H1 (cell line): ENCODE results near the gene CDC42EP1. TPM values are rescaled to one million over a fixed set of nuclear protein-coding genes. Genes with fewer than 3 reads are reported as not detected.
A peak's percentile ranks its signal among the peaks of the same experiment; 100 is the strongest.

ENCODE experiments used
- CTCF ChIA-PET: fragments of 300-600 bp; sonication (Branson Sonifier 250); formaldehyde crosslinking; loops from one replicate; lab custom pipeline; 2021; ENCODE audit not compliant: partially characterized antibody; lab: Charles Lee
- POLR2A ChIA-PET: fragments of 300-600 bp; sonication (Branson Sonifier 250); formaldehyde crosslinking; loops from one replicate; lab custom pipeline; 2021; ENCODE audit warnings: inconsistent platforms; ENCODE audit not compliant: partially characterized antibody; lab: Charles Lee
- DNase-seq, 2 experiments: peaks; one replicate each; pipeline versions ENCODE4 v3.0.0 to v3.0.0-alpha.2; 2010 to 2022; ENCODE audit warnings: low spot score in 2 of 2, low read depth in 1 of 2, mixed read lengths in 1 of 2
- FAIRE-seq: peaks from 2 replicates; lab custom pipeline; 2011; peaks lifted over from hg19 to GRCh38; lab: Jason Lieb, UNC
- H2AFZ ChIP-seq: 2 replicates; pipeline ENCODE4 v1.8.1; 2012; ENCODE audit warnings: low read length, inconsistent platforms
- H2AK5ac ChIP-seq: 2 replicates; pipeline ENCODE4 v1.6.1; 2013; ENCODE audit warnings: low read depth, low read length
- H2BK120ac ChIP-seq: replicated peaks from 2 replicates; pipeline ENCODE3; 2013; ENCODE audit warnings: low read depth, low read length, inconsistent platforms
- H2BK12ac ChIP-seq: 2 replicates; pipeline ENCODE4 v1.6.1; 2013; ENCODE audit warnings: low read depth, low read length
- H2BK15ac ChIP-seq: 2 replicates; pipeline ENCODE4 v1.6.1; 2013; ENCODE audit warnings: low read length
- H2BK20ac ChIP-seq: 2 replicates; pipeline ENCODE4 v1.6.1; 2013; ENCODE audit warnings: low read length
- H2BK5ac ChIP-seq: 2 replicates; pipeline ENCODE4 v1.6.1; 2013; ENCODE audit warnings: low read depth, low read length
- H3K14ac ChIP-seq: 2 replicates; pipeline ENCODE4 v1.6.1; 2013; ENCODE audit warnings: inconsistent platforms; ENCODE audit not compliant: insufficient read length
- H3K18ac ChIP-seq: 2 replicates; pipeline ENCODE4 v1.6.1; 2013; ENCODE audit warnings: low read length; ENCODE audit errors: extremely low read depth
- H3K23ac ChIP-seq: 2 replicates; pipeline ENCODE4 v1.6.1; 2013; ENCODE audit warnings: inconsistent platforms; ENCODE audit not compliant: insufficient read length
- H3K23me2 ChIP-seq: 2 replicates; pipeline ENCODE4 v1.6.1; 2013; ENCODE audit warnings: low read depth, low read length
- H3K27ac ChIP-seq: 2 replicates; pipeline ENCODE4 v1.6.1; 2011; ENCODE audit warnings: low read depth, low read length, inconsistent platforms
- H3K27me3 ChIP-seq, 4 experiments: replicated peaks in 1 of 4; 1 replicate in 1 of 4; 2 replicates in 3 of 4; pipeline versions ENCODE4 v1.6.1 to v1.8.1; 2011 to 2013; ENCODE audit warnings: low read length in 3 of 4, mild to moderate bottlenecking in 3 of 4, inconsistent platforms in 2 of 4, mixed read lengths in 2 of 4, moderate library complexity in 1 of 4; ENCODE audit not compliant: control insufficient read depth in 3 of 4, insufficient read depth in 3 of 4; ENCODE audit errors: extremely low read depth in 1 of 4
- H3K36me3 ChIP-seq, 4 experiments: 2 replicates each; pipeline versions ENCODE4 v1.6.1 to v1.8.1; 2011 to 2013; ENCODE audit warnings: mild to moderate bottlenecking in 4 of 4, low read length in 3 of 4, moderate library complexity in 2 of 4, control low read depth in 1 of 4, inconsistent platforms in 1 of 4; ENCODE audit not compliant: insufficient read depth in 4 of 4, control insufficient read depth in 2 of 4
- H3K4ac ChIP-seq: replicated peaks from 2 replicates; pipeline ENCODE3; 2013; ENCODE audit warnings: low read length, low read depth, mixed read lengths, inconsistent platforms; ENCODE audit not compliant: insufficient read length
- H3K4me1 ChIP-seq, 4 experiments: replicated peaks in 1 of 4; 1 replicate in 1 of 4; 2 replicates in 3 of 4; pipeline versions ENCODE4 v1.6.1 to v1.8.1; 2011 to 2013; ENCODE audit warnings: low read length in 3 of 4, inconsistent platforms in 2 of 4, mixed read lengths in 1 of 4; ENCODE audit not compliant: insufficient read depth in 4 of 4, control insufficient read depth in 3 of 4
- H3K4me2 ChIP-seq, 2 experiments: 2 replicates each; pipeline versions ENCODE4 v1.6.1 to v1.8.1; 2011 to 2013; ENCODE audit warnings: low read depth in 2 of 2, low read length in 2 of 2, control low read depth in 1 of 2, inconsistent platforms in 1 of 2, mild to moderate bottlenecking in 1 of 2; ENCODE audit not compliant: insufficient read depth in 1 of 2
- H3K4me3 ChIP-seq, 4 experiments: fragments of 200-600, 300-600 bp in 1 of 4; sonication (generic), shearing (Covaris generic), sonication (Bioruptor Twin) in 1 of 4; 2 replicates each; pipeline versions ENCODE4 v1.5.1 to v1.8.1; 2011 to 2016; ENCODE audit warnings: low read length in 4 of 4, low read depth in 3 of 4, control low read depth in 2 of 4, inconsistent platforms in 2 of 4, mild to moderate bottlenecking in 2 of 4, mixed read lengths in 1 of 4, moderate library complexity in 1 of 4; ENCODE audit not compliant: insufficient read depth in 2 of 4; ENCODE audit errors: extremely low read depth in 1 of 4
- H3K56ac ChIP-seq: replicated peaks from 2 replicates; pipeline ENCODE3; 2013; ENCODE audit warnings: low read depth, mild to moderate bottlenecking, mixed read lengths, low read length, inconsistent platforms; ENCODE audit not compliant: insufficient read length
- H3K79me1 ChIP-seq: 2 replicates; pipeline ENCODE4 v1.6.1; 2013; ENCODE audit warnings: low read depth, low read length, control low read depth
- H3K79me2 ChIP-seq, 2 experiments: 2 replicates each; pipeline versions ENCODE4 v1.6.1 to v1.8.1; 2012 to 2013; ENCODE audit warnings: low read length in 2 of 2, mild to moderate bottlenecking in 2 of 2, inconsistent platforms in 1 of 2; ENCODE audit not compliant: insufficient read depth in 2 of 2, control insufficient read depth in 1 of 2
- H3K9ac ChIP-seq, 4 experiments: replicated peaks in 1 of 4; 1 replicate in 1 of 4; 2 replicates in 3 of 4; pipeline versions ENCODE4 v1.6.1 to v1.8.1; 2011 to 2013; ENCODE audit warnings: low read depth in 3 of 4, low read length in 3 of 4, control low read depth in 2 of 4, mild to moderate bottlenecking in 2 of 4, moderate library complexity in 2 of 4, inconsistent platforms in 1 of 4; ENCODE audit errors: extremely low read depth in 1 of 4
- H3K9me3 ChIP-seq, 2 experiments: 2 replicates each; pipeline versions ENCODE4 v1.6.1 to v1.8.1; 2012 to 2013; ENCODE audit warnings: mild to moderate bottlenecking in 2 of 2, moderate library complexity in 2 of 2, control low read depth in 1 of 2, inconsistent platforms in 1 of 2, low read depth in 1 of 2, low read length in 1 of 2, mixed read lengths in 1 of 2; ENCODE audit not compliant: insufficient read depth in 2 of 2
- H4K20me1 ChIP-seq, 2 experiments: replicated peaks in 1 of 2; 2 replicates each; pipeline versions ENCODE3 to v1.8.1; 2011 to 2013; ENCODE audit warnings: inconsistent platforms in 2 of 2, low read length in 2 of 2, mild to moderate bottlenecking in 1 of 2; ENCODE audit not compliant: insufficient read depth in 2 of 2, control insufficient read depth in 1 of 2
- H4K5ac ChIP-seq: 2 replicates; pipeline ENCODE4 v1.6.1; 2013; ENCODE audit warnings: low read length, low read depth, mixed read lengths, inconsistent platforms; ENCODE audit not compliant: insufficient read length
- H4K8ac ChIP-seq: 2 replicates; pipeline ENCODE4 v1.8.0; 2013; ENCODE audit warnings: mild to moderate bottlenecking, moderate library complexity, low read length, inconsistent platforms; ENCODE audit not compliant: insufficient read depth; ENCODE audit errors: extremely low read depth
- H4K91ac ChIP-seq: replicated peaks from 2 replicates; pipeline ENCODE3; 2013; ENCODE audit warnings: low read length, mixed read lengths, inconsistent platforms; ENCODE audit not compliant: insufficient read length
- ASH2L ChIP-seq: fragments of 200-600, 300-600 bp; sonication (generic); IDR thresholded peaks from one replicate; pipeline ENCODE4 v1.7.1; 2017; ENCODE audit warnings: low read length
- ATF3 ChIP-seq: IDR thresholded peaks from 2 replicates; pipeline ENCODE4 v1.6.1; 2011; ENCODE audit warnings: low read depth, mild to moderate bottlenecking, low read length; ENCODE audit not compliant: insufficient read depth
- BACH1 ChIP-seq: IDR thresholded peaks from 2 replicates; pipeline ENCODE4 v1.6.1; 2012; ENCODE audit warnings: low read length, improper control_type of control experiment
- E2F6 ChIP-seq: IDR thresholded peaks from 2 replicates; pipeline ENCODE4 v1.6.1; 2012; ENCODE audit warnings: inconsistent platforms
- EGR1 ChIP-seq: IDR thresholded peaks from 2 replicates; pipeline ENCODE4 v1.6.1; 2011; ENCODE audit warnings: low read depth, low read length, borderline replicate concordance
- EP300 ChIP-seq, 2 experiments: IDR thresholded peaks; 1 replicate in 1 of 2; 2 replicates in 1 of 2; pipeline ENCODE4 v1.6.1; 2011 to 2012; ENCODE audit warnings: low read depth in 2 of 2, low read length in 2 of 2, mild to moderate bottlenecking in 2 of 2, borderline replicate concordance in 1 of 2, inconsistent platforms in 1 of 2, moderate library complexity in 1 of 2
- HDAC6 ChIP-seq: IDR thresholded peaks from one replicate; pipeline ENCODE4 v1.7.1; 2012; ENCODE audit warnings: low read depth, mild to moderate bottlenecking, inconsistent platforms, low read length, moderate library complexity
- MAFK ChIP-seq: IDR thresholded peaks from 2 replicates; pipeline ENCODE4 v1.6.1; 2012; ENCODE audit warnings: low read depth, mild to moderate bottlenecking, improper control_type of control experiment, low read length
- SP1 ChIP-seq: IDR thresholded peaks from 2 replicates; pipeline ENCODE4 v1.6.1; 2011; ENCODE audit warnings: low read depth, low read length
- WGBS, 2 experiments: shearing (Covaris generic) in 1 of 2; methylation state at CpG; one replicate each; pipeline versions ENCODE4 v1.1.6 to v1.1.7; 2013 to 2015; ENCODE audit warnings: low lambda C conversion rate in 2 of 2, mixed read lengths in 2 of 2, inconsistent platforms in 1 of 2, low coverage in 1 of 2, missing lambda C conversion rate in 1 of 2; ENCODE audit not compliant: insufficient replicate concordance in 2 of 2, insufficient coverage in 1 of 2, insufficient read length in 1 of 2; ENCODE audit errors: extremely low coverage in 1 of 2, missing lambda C conversion rate in 1 of 2; 5-methylcytosine and 5-hydroxymethylcytosine counted together
- polyA plus RNA-seq, 7 experiments: library from polyadenylated mRNA; depleted of rRNA in 3 of 7; stranded (reverse) in 5 of 7; unstranded in 2 of 7; fragments of >200 nt in 5 of 7; fragments of 200-250 nt in 2 of 7; gene quantifications; 1 replicate in 5 of 7; 2 replicates in 1 of 7; 4 replicates in 1 of 7; pipeline versions ENCODE4 v1.2.1 to v1.2.3, GENCODE V29; 2011 to 2013; ENCODE audit warnings: missing spikeins in 2 of 7, mixed read lengths in 2 of 7
- total RNA-seq: library from RNA; stranded (reverse); fragmentation: NEBNext Ultra II Directional; extraction: Animal tissue kit (Norgen Biotek cat#: 25700); gene quantifications from 2 replicates; pipeline ENCODE4 v1.2.1, GENCODE V29; 2021

CDC42EP1 gene
- total and polyA plus RNA-seq, 2 of the 8 experiments (the other 6 are each of a cell fraction or from before 2014, with no cell fraction given), result 8.3 to 11.2 TPM

GRCh38 chr22:37544955-37545702, 15.2 kb upstream of the CDC42EP1 start:
- no peak overlapping the region for H2AFZ ChIP-seq
- FAIRE-seq (peak; percentile 80), DNase-seq (peak; percentile 61 to 95)
- ChIA-PET CTCF (interaction anchor here (1.0 to 16.8 kb wide), 14 partner anchors 11 to 353 kb away, joined by 3 to 1347 read pairs (median 3); partner anchors contain the start of genes CDC42EP1 and LGALS2), POLR2A (interaction anchor here (1.1 to 13.2 kb wide), 5 partner anchors 13 to 63 kb away, joined by 3 to 198 read pairs (median 4); partner anchors contain the start of gene CDC42EP1)
- H3K4me2 ChIP-seq, result peak overlapping the region; percentile 44 to 86
- 0 out of 2 replicates have a peak, but pooled peaks cover 3% of the 10 kb centered on the region for H3K23me2 ChIP-seq
- H3K14ac ChIP-seq, result no peak overlapping the region
- H4K91ac ChIP-seq, result peak overlapping the region; percentile 92
- 28% methylated on average over 9 of the region's 11 CpGs; no CpG with 5 or more reads in 1 of the 2 experiments for WGBS, 2 experiments
- H4K20me1 ChIP-seq, result no peaks in the 10 kb centered on the region
- no peaks in the 10 kb centered on the region for H3K36me3 ChIP-seq
- peak overlapping the region; percentile 82; the same call in 1 of the 2 replicates for H2BK5ac ChIP-seq
- H3K79me2 ChIP-seq, result no peaks in the 10 kb centered on the region
- H3K4ac ChIP-seq, result peak overlapping the region; percentile 22
- H3K27ac ChIP-seq, result peak overlapping the region; percentile 49; the same call in 1 of the 2 replicates
- no peaks in the 10 kb centered on the region for H3K79me1 ChIP-seq
- H2BK120ac ChIP-seq, result peak overlapping the region; percentile 67
- H3K23ac ChIP-seq, result no peak overlapping the region
- H3K18ac ChIP-seq, result peak overlapping the region; percentile 41
- no peaks in the 10 kb centered on the region for H3K9me3 ChIP-seq
- H3K4me1 ChIP-seq, result peaks cover 5 to 17% (median 11%) of the 10 kb centered on the region in 4 experiments
- peak overlapping the region; percentile 63 for H3K56ac ChIP-seq
- H2BK12ac ChIP-seq, result peak overlapping the region; percentile 62; the same call in 1 of the 2 replicates
- H3K27me3 ChIP-seq, result no peaks in the 10 kb centered on the region; a peak in 1 of 7 replicates
- H4K8ac ChIP-seq, result peak overlapping the region; percentile 88; the same call in 1 of the 2 replicates
- peak overlapping the region; percentile 93; the same call in 1 of the 2 replicates for H2BK15ac ChIP-seq
- peak overlapping the region; percentile 68 for H4K5ac ChIP-seq
- H2AK5ac ChIP-seq, result no peak overlapping the region; the same call in 1 of the 2 replicates
- peak overlapping the region; percentile 75; the same call in 1 of the 2 replicates for H2BK20ac ChIP-seq
- H3K9ac ChIP-seq, result peak overlapping the region in 1 of 4 experiments; percentile 44; a peak in 1 of 7 replicates
- H3K4me3 ChIP-seq, result peak overlapping the region in 3 of 4 experiments; percentile 15 to 57 (median 24); a peak in 4 of 8 replicates
- no peak for TF ChIP-seq BACH1
- TF ChIP-seq EGR1, result no peak
- TF ChIP-seq EP300 (IDR thresholded peaks at IDR 0.05; ENCODE audit: borderline replicate concordance in 1 of 2, low read depth in 2 of 2, low read length in 2 of 2), result no peak
- no peak for TF ChIP-seq MAFK
- TF ChIP-seq SP1, result no peak
- no peak for TF ChIP-seq ASH2L
- TF ChIP-seq HDAC6, result no peak
- TF ChIP-seq E2F6, result no peak
- TF ChIP-seq ATF3, result peak; percentile 48; the same call in 1 of the 2 replicates
